ENCODE data around the gene MAPK8. TPM values are rescaled to one million over a fixed set of nuclear protein-coding genes. Genes with fewer than 3 reads are reported as not detected.

MAPK8 gene
- total RNA-seq, 1 donor from 2014 or later, result 52.3 TPM

GRCh38 chr10:48299692-48300091, 6.8 kb upstream of the MAPK8 start:
- DNase-seq (ENCODE audit: low spot score), result no peak
- intact Hi-C loops (cut with micrococcal nuclease), result no loop called here
- H3K27ac Mint-ChIP-seq, result no peak overlapping the region
- no peak overlapping the region for H3K4me3 Mint-ChIP-seq
- H3K27me3 Mint-ChIP-seq (ENCODE audit: insufficient read depth), result peaks cover 14% of the 10 kb centered on the region
- no peaks in the 10 kb centered on the region for H3K9me3 Mint-ChIP-seq
- no peaks in the 10 kb centered on the region for H3K4me1 Mint-ChIP-seq (ENCODE audit: low read depth)
- no peaks in the 10 kb centered on the region for H3K36me3 Mint-ChIP-seq (ENCODE audit: low read depth)

- Mint-ChIP-seq H3K4me3 (no peak overlapping the region), H3K9me3 (no peaks in the 10 kb centered on the region), H3K27ac (no peak overlapping the region), H3K4me1 (ENCODE audit: low read depth) (no peaks in the 10 kb centered on the region), H3K36me3 (ENCODE audit: low read depth) (no peaks in the 10 kb centered on the region), H3K27me3 (ENCODE audit: insufficient read depth) (peaks cover 20% of the 10 kb centered on the region)
- intact Hi-C loops (cut with micrococcal nuclease), result no loop called here
- no peak for DNase-seq (ENCODE audit: low spot score)
Measured at GRCh38 chr10:48300556-48300955, 5.9 kb upstream of the MAPK8 start.

GRCh38 chr10:48302515-48303476, 3.7 kb upstream of the MAPK8 start:
- peaks cover 1% of the 10 kb centered on the region for H3K36me3 Mint-ChIP-seq (ENCODE audit: low read depth)
- peaks cover 5% of the 10 kb centered on the region for H3K4me1 Mint-ChIP-seq (ENCODE audit: low read depth)
- no peaks in the 10 kb centered on the region for H3K9me3 Mint-ChIP-seq
- intact Hi-C loops (cut with micrococcal nuclease), result no loop called here
- DNase-seq (ENCODE audit: low spot score), result no peak
- peaks cover 22% of the 10 kb centered on the region for H3K27me3 Mint-ChIP-seq (ENCODE audit: insufficient read depth)
- no peak overlapping the region for H3K27ac Mint-ChIP-seq
- no peak overlapping the region for H3K4me3 Mint-ChIP-seq

GRCh38 chr10:48305905-48306264, 592 bp upstream of the MAPK8 start:
- peaks cover 19% of the 10 kb centered on the region for H3K4me1 Mint-ChIP-seq (ENCODE audit: low read depth)
- no peaks in the 10 kb centered on the region for H3K9me3 Mint-ChIP-seq
- peaks cover 1% of the 10 kb centered on the region for H3K36me3 Mint-ChIP-seq (ENCODE audit: low read depth)
- peaks cover 17% of the 10 kb centered on the region for H3K27me3 Mint-ChIP-seq (ENCODE audit: insufficient read depth)
- DNase-seq (ENCODE audit: low spot score), result no peak
- H3K27ac Mint-ChIP-seq, result peak overlapping the region; percentile 49
- intact Hi-C loops (cut with micrococcal nuclease), result loop anchor here (2.0 to 5.0 kb wide), 4 partner anchors 86 to 1233 kb away; partner anchors contain the start of gene ERCC6
- peak overlapping the region; percentile 79 for H3K4me3 Mint-ChIP-seq

- Mint-ChIP-seq H3K36me3 (ENCODE audit: low read depth) (peaks cover 1% of the 10 kb centered on the region), H3K4me3 (peak overlapping the region; percentile 85)
Measured at GRCh38 chr10:48306870-48307710, 613 bp downstream of the MAPK8 start.

GRCh38 chr10:48307711-48308018, 1.2 kb downstream of the MAPK8 start:
- intact Hi-C loops (cut with micrococcal nuclease), result loop anchor here (2.0 to 5.0 kb wide), 4 partner anchors 85 to 1231 kb away; partner anchors contain the start of gene ERCC6
- Mint-ChIP-seq H3K4me1 (ENCODE audit: low read depth) (peaks cover 27% of the 10 kb centered on the region), H3K27ac (peak overlapping the region; percentile 68), H3K27me3 (ENCODE audit: insufficient read depth) (peaks cover 14% of the 10 kb centered on the region), H3K9me3 (no peaks in the 10 kb centered on the region), H3K4me3 (peak overlapping the region; percentile 85), H3K36me3 (ENCODE audit: low read depth) (peaks cover 1% of the 10 kb centered on the region)
- no peak for DNase-seq (ENCODE audit: low spot score)

More at GRCh38 chr10:48306870-48307710, 613 bp downstream of the MAPK8 start:
- Mint-ChIP-seq H3K4me1 (ENCODE audit: low read depth) (peaks cover 23% of the 10 kb centered on the region), H3K27me3 (ENCODE audit: insufficient read depth) (peaks cover 14% of the 10 kb centered on the region), H3K9me3 (no peaks in the 10 kb centered on the region), H3K27ac (peak overlapping the region; percentile 68)
- DNase-seq (ENCODE audit: low spot score), result peak; percentile 65
- intact Hi-C loops (cut with micrococcal nuclease), result loop anchor here (2.0 to 5.0 kb wide), 4 partner anchors 85 to 1232 kb away; partner anchors contain the start of gene ERCC6

GRCh38 chr10:48309711-48310226, 3.3 kb downstream of the MAPK8 start:
- Mint-ChIP-seq H3K36me3 (ENCODE audit: low read depth) (peaks cover 1% of the 10 kb centered on the region), H3K27me3 (ENCODE audit: insufficient read depth) (peaks cover 7% of the 10 kb centered on the region), H3K4me3 (no peak overlapping the region), H3K9me3 (no peaks in the 10 kb centered on the region), H3K27ac (no peak overlapping the region), H3K4me1 (ENCODE audit: low read depth) (peaks cover 27% of the 10 kb centered on the region)
- intact Hi-C loops (cut with micrococcal nuclease), result loop anchor here (2.0 to 5.0 kb wide), 4 partner anchors 27 to 868 kb away; no protein-coding TSS in a partner anchor
- no peak for DNase-seq (ENCODE audit: low spot score)

- DNase-seq (ENCODE audit: low spot score), result no peak
- intact Hi-C loops (cut with micrococcal nuclease), result no loop called here
- no peak overlapping the region for H3K27ac Mint-ChIP-seq
- H3K4me1 Mint-ChIP-seq (ENCODE audit: low read depth), result peaks cover 17% of the 10 kb centered on the region
- no peak overlapping the region for H3K4me3 Mint-ChIP-seq
- no peaks in the 10 kb centered on the region for H3K9me3 Mint-ChIP-seq
- no peaks in the 10 kb centered on the region for H3K27me3 Mint-ChIP-seq (ENCODE audit: insufficient read depth)
- no peaks in the 10 kb centered on the region for H3K36me3 Mint-ChIP-seq (ENCODE audit: low read depth)
Measured at GRCh38 chr10:48314107-48314506, 7.6 kb downstream of the MAPK8 start.

- Mint-ChIP-seq H3K4me1 (ENCODE audit: low read depth) (peaks cover 8% of the 10 kb centered on the region), H3K4me3 (no peak overlapping the region), H3K27ac (no peak overlapping the region), H3K36me3 (ENCODE audit: low read depth) (no peaks in the 10 kb centered on the region), H3K27me3 (ENCODE audit: insufficient read depth) (no peaks in the 10 kb centered on the region), H3K9me3 (no peaks in the 10 kb centered on the region)
- DNase-seq (ENCODE audit: low spot score), result no peak
- intact Hi-C loops (cut with micrococcal nuclease), result no loop called here
Measured at GRCh38 chr10:48316236-48316635, 9.8 kb downstream of the MAPK8 start.

- Mint-ChIP-seq H3K27ac (no peak overlapping the region), H3K9me3 (no peaks in the 10 kb centered on the region), H3K4me3 (no peak overlapping the region), H3K36me3 (ENCODE audit: low read depth) (peaks cover 2% of the 10 kb centered on the region), H3K4me1 (ENCODE audit: low read depth) (peaks cover under 1% of the 10 kb centered on the region), H3K27me3 (ENCODE audit: insufficient read depth) (no peaks in the 10 kb centered on the region)
- intact Hi-C loops (cut with micrococcal nuclease), result no loop called here
- no peak for DNase-seq (ENCODE audit: low spot score)
Measured at GRCh38 chr10:48317321-48317990, 11.0 kb downstream of the MAPK8 start.

GRCh38 chr10:48322017-48322416, 15.5 kb downstream of the MAPK8 start:
- Mint-ChIP-seq H3K4me1 (ENCODE audit: low read depth) (no peaks in the 10 kb centered on the region), H3K36me3 (ENCODE audit: low read depth) (peaks cover 2% of the 10 kb centered on the region)
- intact Hi-C loops (cut with micrococcal nuclease), result no loop called here

GRCh38 chr10:48324580-48324979, 18.1 kb downstream of the MAPK8 start:
- Mint-ChIP-seq H3K4me1 (ENCODE audit: low read depth) (no peaks in the 10 kb centered on the region), H3K27ac (no peak overlapping the region), H3K36me3 (ENCODE audit: low read depth) (peaks cover 2% of the 10 kb centered on the region), H3K4me3 (no peak overlapping the region), H3K27me3 (ENCODE audit: insufficient read depth) (no peaks in the 10 kb centered on the region), H3K9me3 (no peaks in the 10 kb centered on the region)
- DNase-seq (ENCODE audit: low spot score), result no peak
- intact Hi-C loops (cut with micrococcal nuclease), result no loop called here

More at GRCh38 chr10:48322017-48322416, 15.5 kb downstream of the MAPK8 start:
- H3K27me3 Mint-ChIP-seq (ENCODE audit: insufficient read depth), result no peaks in the 10 kb centered on the region
- no peak for DNase-seq (ENCODE audit: low spot score)
- no peaks in the 10 kb centered on the region for H3K9me3 Mint-ChIP-seq
- H3K27ac Mint-ChIP-seq, result no peak overlapping the region
- H3K4me3 Mint-ChIP-seq, result no peak overlapping the region

Data from activated T-helper 1 cell treated with anti-CD3 and anti-CD28 coated beads, Interleukin-12 subunit alpha, Interleukin-12 subunit beta, Interleukin-2, Interleukin-4 antibody, amounts not matched to agents 30 ng/mL and 10 ng/mL and 1 ng/mL, durations not matched to agents 14 hours and 24 hours and 36 hours (primary cell).